ENCODE measurements around the gene SLC39A7. TPM values are rescaled to one million over a fixed set of nuclear protein-coding genes. Genes with fewer than 3 reads are reported as not detected.

The SLC39A7 gene
- polyA plus RNA-seq, 1 donor (not counting 4 experiments of a cell fraction or from before 2014, with no cell fraction given), result 54.0 TPM

GRCh38 chr6:33156964-33157363, 43.7 kb upstream of the SLC39A7 start:
- H3K36me3 ChIP-seq (ENCODE audit: control insufficient read depth in 2 of 2, extremely low read depth in 1 of 2, insufficient read depth in 2 of 2, low read length in 2 of 2), result no peaks in the 10 kb centered on the region
- no peak overlapping the region for H3K4me3 ChIP-seq (ENCODE audit: control insufficient read depth in 2 of 3, extremely low read depth in 1 of 3, insufficient read depth in 2 of 3, low read depth in 1 of 3, low read length in 3 of 3)
- DNase-seq (ENCODE audit: low read depth, low spot score) (no peak), FAIRE-seq (no peak)
- H3K27ac ChIP-seq (ENCODE audit: control insufficient read depth, insufficient read depth, low read length), result no peak overlapping the region
- H4K20me1 ChIP-seq (ENCODE audit: control insufficient read depth, extremely low read depth, insufficient read depth, low read length), result no peaks in the 10 kb centered on the region
- H3K27me3 ChIP-seq (ENCODE audit: control insufficient read depth, extremely low read depth, insufficient read depth, low read length), result no peaks in the 10 kb centered on the region
- H3K9ac ChIP-seq (ENCODE audit: control insufficient read depth, extremely low read depth, insufficient read depth, low read length), result no peak overlapping the region
- H3K79me2 ChIP-seq (ENCODE audit: control insufficient read depth, insufficient read depth, low read length), result no peaks in the 10 kb centered on the region
- no peak overlapping the region for H2AFZ ChIP-seq (ENCODE audit: control insufficient read depth, low read length)
- dilution Hi-C loops (cut with MboI; ENCODE audit: extremely low pct_ligation_motif_present, low sequenced_read_pairs), result no loop called here
- H3K9me3 ChIP-seq (ENCODE audit: control insufficient read depth, low read depth, low read length), result no peaks in the 10 kb centered on the region
- TF ChIP-seq CTCF (optimal IDR thresholded peaks at IDR 0.05 in 1 of 3, IDR thresholded peaks at IDR 0.05 in 1 of 3, conservative IDR thresholded peaks at IDR 0.05 in 1 of 3; ENCODE audit: extremely low read depth in 1 of 3, insufficient read depth in 2 of 3, low read length in 3 of 3), result no peak
- no peak for TF ChIP-seq EZH2 (IDR thresholded peaks at IDR 0.05; ENCODE audit: low read length)
- H3K4me2 ChIP-seq (ENCODE audit: control insufficient read depth, extremely low read depth, insufficient read depth, low read depth, low read length), result no peak overlapping the region
- H3K9me1 ChIP-seq (ENCODE audit: control insufficient read depth, extremely low read depth, insufficient read depth, low read length), result no peaks in the 10 kb centered on the region
- H3K4me1 ChIP-seq (ENCODE audit: control insufficient read depth, extremely low read depth, insufficient read depth, low read length), result peaks cover 3% of the 10 kb centered on the region

- H3K4me3 ChIP-seq (ENCODE audit: control insufficient read depth in 2 of 3, extremely low read depth in 1 of 3, insufficient read depth in 2 of 3, low read depth in 1 of 3, low read length in 3 of 3), result no peak overlapping the region
- TF ChIP-seq EZH2 (IDR thresholded peaks at IDR 0.05; ENCODE audit: low read length), result no peak
- TF ChIP-seq CTCF (optimal IDR thresholded peaks at IDR 0.05 in 1 of 3, IDR thresholded peaks at IDR 0.05 in 1 of 3, conservative IDR thresholded peaks at IDR 0.05 in 1 of 3; ENCODE audit: extremely low read depth in 1 of 3, insufficient read depth in 2 of 3, low read length in 3 of 3), result no peak
- H3K9me3 ChIP-seq (ENCODE audit: control insufficient read depth, low read depth, low read length), result no peaks in the 10 kb centered on the region
- no peak for DNase-seq (ENCODE audit: low read depth, low spot score)
- FAIRE-seq, result no peak
- no peaks in the 10 kb centered on the region for H3K36me3 ChIP-seq (ENCODE audit: control insufficient read depth in 2 of 2, extremely low read depth in 1 of 2, insufficient read depth in 2 of 2, low read length in 2 of 2)
- H3K79me2 ChIP-seq (ENCODE audit: control insufficient read depth, insufficient read depth, low read length), result no peaks in the 10 kb centered on the region
- no peaks in the 10 kb centered on the region for H4K20me1 ChIP-seq (ENCODE audit: control insufficient read depth, extremely low read depth, insufficient read depth, low read length)
- H3K9ac ChIP-seq (ENCODE audit: control insufficient read depth, extremely low read depth, insufficient read depth, low read length), result no peak overlapping the region
- no peak overlapping the region for H2AFZ ChIP-seq (ENCODE audit: control insufficient read depth, low read length)
- dilution Hi-C loops (cut with MboI; ENCODE audit: extremely low pct_ligation_motif_present, low sequenced_read_pairs), result no loop called here
- H3K4me1 ChIP-seq (ENCODE audit: control insufficient read depth, extremely low read depth, insufficient read depth, low read length), result peaks cover 11% of the 10 kb centered on the region
- H3K4me2 ChIP-seq (ENCODE audit: control insufficient read depth, extremely low read depth, insufficient read depth, low read depth, low read length), result no peak overlapping the region
- no peak overlapping the region for H3K27ac ChIP-seq (ENCODE audit: control insufficient read depth, insufficient read depth, low read length)
- peaks cover 3% of the 10 kb centered on the region for H3K27me3 ChIP-seq (ENCODE audit: control insufficient read depth, extremely low read depth, insufficient read depth, low read length)
- no peaks in the 10 kb centered on the region for H3K9me1 ChIP-seq (ENCODE audit: control insufficient read depth, extremely low read depth, insufficient read depth, low read length)
Measured at GRCh38 chr6:33160096-33160495, 40.6 kb upstream of the SLC39A7 start.
